CD8-positive, alpha-beta memory T cell (primary cell): ENCODE data around the gene SBK1. TPM values are rescaled to one million over a fixed set of nuclear protein-coding genes. Genes with fewer than 3 reads are reported as not detected.
A peak's percentile ranks its signal among the peaks of the same experiment; 100 is the strongest.

Experiments used
- CTCF ChIA-PET: fragments of 350-600 bp; sonication (Branson Sonifier 250); formaldehyde crosslinking; loops from one replicate; lab custom pipeline; 2021; ENCODE audit warnings: antibody characterized with exemption; lab: Charles Lee
- POLR2A ChIA-PET: fragments of 350-600 bp; sonication (Branson Sonifier 250); formaldehyde crosslinking; loops from one replicate; lab custom pipeline; 2021; ENCODE audit warnings: antibody characterized with exemption; lab: Charles Lee
- DNase-seq, 5 donors: peaks; one replicate each; pipeline versions ENCODE4 v3.0.0 to v3.0.0-alpha.2; 2020 to 2022; ENCODE audit warnings: mixed read lengths in 1 of 5
- H3K27ac ChIP-seq: one replicate; pipeline ENCODE4 v1.7.0; 2013; ENCODE audit warnings: low read depth, mild to moderate bottlenecking, low read length, moderate library complexity
- H3K27me3 ChIP-seq: 2 replicates; pipeline ENCODE4 v1.7.0; 2013; ENCODE audit warnings: low read length, mild to moderate bottlenecking; ENCODE audit not compliant: insufficient read depth, poor library complexity, severe bottlenecking
- H3K36me3 ChIP-seq: 2 replicates; pipeline ENCODE4 v1.7.0; 2013; ENCODE audit warnings: mild to moderate bottlenecking, low read length, moderate library complexity; ENCODE audit not compliant: insufficient read depth
- H3K4me1 ChIP-seq: 2 replicates; pipeline ENCODE4 v1.7.0; 2013; ENCODE audit warnings: mild to moderate bottlenecking, low read length, moderate library complexity; ENCODE audit not compliant: insufficient read depth
- H3K4me3 ChIP-seq: 2 replicates; pipeline ENCODE4 v1.7.0; 2013; ENCODE audit warnings: mild to moderate bottlenecking, low read length
- H3K9me3 ChIP-seq: 2 replicates; pipeline ENCODE4 v1.7.0; 2013; ENCODE audit warnings: mild to moderate bottlenecking, low read length
- H3K27ac Mint-ChIP-seq, 8 donors: one replicate each; pipeline ENCODE4 v1.8.0; 2020 to 2021; ENCODE audit warnings: mixed read lengths in 8 of 8, mild to moderate bottlenecking in 6 of 8, inconsistent platforms in 3 of 8, moderate library complexity in 3 of 8
- H3K27me3 Mint-ChIP-seq, 2 donors: one replicate each; pipeline ENCODE4 v1.8.0; 2020 to 2021; ENCODE audit warnings: mixed read lengths in 2 of 2, mild to moderate bottlenecking in 1 of 2, moderate library complexity in 1 of 2
- H3K36me3 Mint-ChIP-seq, 3 donors: one replicate each; pipeline ENCODE4 v1.8.0; 2020 to 2021; ENCODE audit warnings: mixed read lengths in 3 of 3, inconsistent platforms in 1 of 3, mild to moderate bottlenecking in 1 of 3
- H3K4me1 Mint-ChIP-seq, 3 donors: one replicate each; pipeline ENCODE4 v1.8.0; 2020 to 2021; ENCODE audit warnings: mixed read lengths in 3 of 3, inconsistent platforms in 1 of 3, mild to moderate bottlenecking in 1 of 3
- H3K4me3 Mint-ChIP-seq, 7 donors: one replicate each; pipeline ENCODE4 v1.8.0; 2020 to 2021; ENCODE audit warnings: mixed read lengths in 7 of 7, mild to moderate bottlenecking in 6 of 7, moderate library complexity in 4 of 7, inconsistent platforms in 2 of 7
- H3K9me3 Mint-ChIP-seq, 5 donors: one replicate each; pipeline ENCODE4 v1.8.0; 2020 to 2022; ENCODE audit warnings: mixed read lengths in 5 of 5, mild to moderate bottlenecking in 3 of 5, moderate library complexity in 2 of 5, inconsistent platforms in 1 of 5
- polyA plus RNA-seq: library from polyadenylated mRNA; unstranded; fragments of 300-500 nt; fragmentation: Illumina TruSeq; gene quantifications from one replicate; pipeline ENCODE4 v1.2.3, GENCODE V29; 2021
- total RNA-seq, 2 experiments: library from RNA; stranded (reverse); gene quantifications; one replicate each; pipeline ENCODE4 v1.2.3, GENCODE V29; 2021

SBK1 gene
- total and polyA plus RNA-seq, 3 experiments from 2014 or later, result 3.9 to 20.3 (median 4.1) TPM

GRCh38 chr16:28309811-28310311, 17.5 kb downstream of the SBK1 start:
- no peaks in the 10 kb centered on the region for H3K27me3 ChIP-seq
- H3K9me3 Mint-ChIP-seq, result no peaks in the 10 kb centered on the region
- H3K4me3 ChIP-seq, result peak overlapping the region; percentile 44
- peak overlapping the region; percentile 36 for H3K27ac ChIP-seq
- CTCF ChIA-PET, result interaction anchor here (1.0 to 15.0 kb wide), 11 partner anchors 9 to 173 kb away, joined by 3 to 210 read pairs (median 4); no protein-coding TSS in a partner anchor
- H3K9me3 ChIP-seq, result no peaks in the 10 kb centered on the region
- DNase-seq, result peak; percentile 77 to 95 (median 93)
- no peaks in the 10 kb centered on the region for H3K36me3 ChIP-seq
- H3K4me1 Mint-ChIP-seq, result peaks cover 67 to 85% (median 70%) of the 10 kb centered on the region in 3 donors
- POLR2A ChIA-PET, result interaction anchor here (1.6 to 3.3 kb wide), 4 partner anchors 16 to 32 kb away, joined by 3 to 24 read pairs (median 13); partner anchors contain the start of gene SBK1
- peaks cover 18 to 25% (median 19%) of the 10 kb centered on the region in 3 donors for H3K36me3 Mint-ChIP-seq
- peak overlapping the region; percentile 51 to 90 (median 67) for H3K4me3 Mint-ChIP-seq
- peak overlapping the region; percentile 94 to 98 (median 96) for H3K27ac Mint-ChIP-seq
- H3K4me1 ChIP-seq, result peaks cover 59% of the 10 kb centered on the region
- H3K27me3 Mint-ChIP-seq, result no peaks in the 10 kb centered on the region

GRCh38 chr16:28310796-28311195, 18.5 kb downstream of the SBK1 start:
- Mint-ChIP-seq H3K36me3 (peaks cover 14 to 21% (median 17%) of the 10 kb centered on the region in 3 donors), H3K27ac (peak overlapping the region; percentile 94 to 98 (median 96)), H3K4me1 (peaks cover 68 to 85% (median 69%) of the 10 kb centered on the region in 3 donors), H3K4me3 (peak overlapping the region; percentile 51 to 90 (median 67)), H3K27me3 (no peaks in the 10 kb centered on the region), H3K9me3 (no peaks in the 10 kb centered on the region)
- Histone ChIP-seq H3K4me3 (peak overlapping the region; percentile 44), H3K9me3 (no peaks in the 10 kb centered on the region), H3K4me1 (peaks cover 62% of the 10 kb centered on the region), H3K36me3 (no peaks in the 10 kb centered on the region), H3K27me3 (no peaks in the 10 kb centered on the region), H3K27ac (no peak overlapping the region)
- no peak for DNase-seq
- POLR2A ChIA-PET, result interaction anchor here (1.6 to 3.3 kb wide), 4 partner anchors 16 to 33 kb away, joined by 3 to 24 read pairs (median 13); partner anchors contain the start of gene SBK1
- CTCF ChIA-PET, result interaction anchor here (1.0 to 15.0 kb wide), 6 partner anchors 10 to 34 kb away, joined by 3 to 210 read pairs (median 8); no protein-coding TSS in a partner anchor

DNA sequence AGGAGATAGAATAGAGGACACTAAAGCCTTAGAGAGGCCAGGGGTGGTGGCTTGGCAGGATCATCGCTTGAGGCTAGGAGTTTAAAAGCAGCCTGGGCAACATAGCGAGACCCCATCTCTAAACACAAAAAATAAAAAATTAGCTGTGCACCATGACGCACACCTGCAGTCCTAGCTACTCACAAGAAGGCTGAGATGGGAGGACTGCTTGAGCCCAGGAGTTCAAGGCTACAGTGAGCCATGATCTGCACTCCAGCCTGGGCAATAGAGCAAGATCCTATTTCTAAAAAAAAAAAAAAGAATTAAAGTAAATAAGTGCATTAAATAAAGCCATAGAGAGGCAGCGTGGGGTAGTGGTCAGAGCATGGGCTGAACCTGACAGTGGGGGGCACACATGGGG, 19.1 kb downstream of the SBK1 start:
- H3K27me3 Mint-ChIP-seq, result no peaks in the 10 kb centered on the region
- no peaks in the 10 kb centered on the region for H3K9me3 Mint-ChIP-seq
- peaks cover 62 to 85% (median 64%) of the 10 kb centered on the region in 3 donors for H3K4me1 Mint-ChIP-seq
- H3K27ac ChIP-seq, result no peak overlapping the region
- ChIA-PET POLR2A (interaction anchor here (2.5 to 3.3 kb wide), 2 partner anchors 18 to 34 kb away, joined by 20 to 24 read pairs; partner anchors contain the start of gene SBK1), CTCF (interaction anchor here (1.5 to 15.0 kb wide), 3 partner anchors 11 to 34 kb away, joined by 4 to 210 read pairs (median 20); no protein-coding TSS in a partner anchor)
- H3K4me1 ChIP-seq, result peaks cover 68% of the 10 kb centered on the region
- DNase-seq, result no peak
- no peaks in the 10 kb centered on the region for H3K36me3 ChIP-seq
- H3K9me3 ChIP-seq, result no peaks in the 10 kb centered on the region
- no peaks in the 10 kb centered on the region for H3K27me3 ChIP-seq
- peak overlapping the region; percentile 94 to 98 (median 96) for H3K27ac Mint-ChIP-seq
- peaks cover 9 to 17% (median 17%) of the 10 kb centered on the region in 3 donors for H3K36me3 Mint-ChIP-seq
- no peak overlapping the region for H3K4me3 ChIP-seq
- H3K4me3 Mint-ChIP-seq, result peak overlapping the region in 6 of 7 donors; percentile 19 to 90 (median 69)

DNA sequence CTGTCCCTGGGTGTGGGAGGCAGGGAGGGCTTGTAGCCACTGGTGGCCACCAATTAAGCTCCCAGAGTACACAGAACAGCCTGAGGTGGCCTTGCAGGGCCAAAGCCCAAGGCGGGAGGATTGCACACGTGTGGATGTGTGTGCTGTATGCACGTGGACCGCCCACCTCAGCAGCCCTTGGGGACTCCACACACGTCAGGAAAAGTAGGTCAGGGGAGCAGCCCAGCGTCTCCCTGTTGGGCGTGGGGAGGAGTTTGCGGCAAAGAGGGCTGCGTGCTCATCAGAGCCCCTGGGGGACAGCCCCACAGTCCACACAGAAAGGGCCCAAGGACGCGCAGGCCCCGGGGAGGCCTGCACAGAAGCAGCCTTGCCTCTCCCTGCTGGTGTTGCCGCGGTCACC, 19.6 kb downstream of the SBK1 start:
- CTCF ChIA-PET, result interaction anchor here (0.8 to 15.0 kb wide), 2 partner anchors 10 to 35 kb away, joined by 4 to 210 read pairs; no protein-coding TSS in a partner anchor
- Mint-ChIP-seq H3K27ac (peak overlapping the region; percentile 92 to 98 (median 96)), H3K9me3 (no peaks in the 10 kb centered on the region), H3K4me1 (peaks cover 61 to 85% (median 64%) of the 10 kb centered on the region in 3 donors), H3K36me3 (peaks cover 9 to 17% (median 17%) of the 10 kb centered on the region in 3 donors), H3K4me3 (peak overlapping the region in 5 of 7 donors; percentile 36 to 90 (median 50)), H3K27me3 (no peaks in the 10 kb centered on the region)
- Histone ChIP-seq H3K9me3 (no peaks in the 10 kb centered on the region), H3K36me3 (no peaks in the 10 kb centered on the region), H3K4me3 (no peak overlapping the region), H3K27me3 (no peaks in the 10 kb centered on the region), H3K4me1 (peaks cover 73% of the 10 kb centered on the region), H3K27ac (no peak overlapping the region)
- POLR2A ChIA-PET, result interaction anchor here (2.5 kb wide), 1 partner anchor 34 kb away, joined by 20 read pairs; no protein-coding TSS in a partner anchor
- DNase-seq, result peak in 3 of 5 donors; percentile 37 to 52 (median 40)

GRCh38 chr16:28312327-28312726, 20.0 kb downstream of the SBK1 start:
- Histone ChIP-seq H3K4me1 (peaks cover 77% of the 10 kb centered on the region), H3K36me3 (no peaks in the 10 kb centered on the region), H3K9me3 (no peaks in the 10 kb centered on the region), H3K27ac (no peak overlapping the region), H3K4me3 (no peak overlapping the region), H3K27me3 (no peaks in the 10 kb centered on the region)
- H3K27ac Mint-ChIP-seq, result peak overlapping the region; percentile 92 to 98 (median 96)
- DNase-seq, result no peak
- H3K36me3 Mint-ChIP-seq, result peaks cover 9 to 18% (median 17%) of the 10 kb centered on the region in 3 donors
- no peaks in the 10 kb centered on the region for H3K27me3 Mint-ChIP-seq
- H3K4me1 Mint-ChIP-seq, result peaks cover 61 to 86% (median 65%) of the 10 kb centered on the region in 3 donors
- CTCF ChIA-PET, result interaction anchor here (0.8 to 15.0 kb wide), 2 partner anchors 9 to 35 kb away, joined by 4 to 210 read pairs; no protein-coding TSS in a partner anchor
- POLR2A ChIA-PET, result no interaction called here
- no peaks in the 10 kb centered on the region for H3K9me3 Mint-ChIP-seq
- H3K4me3 Mint-ChIP-seq, result peak overlapping the region in 6 of 7 donors; percentile 36 to 90 (median 44)

- DNase-seq, result no peak
- Mint-ChIP-seq H3K27me3 (no peaks in the 10 kb centered on the region), H3K4me1 (peaks cover 59 to 88% (median 62%) of the 10 kb centered on the region in 3 donors), H3K27ac (peak overlapping the region in 5 of 8 donors; percentile 54 to 97 (median 70)), H3K36me3 (peaks cover 11 to 23% (median 20%) of the 10 kb centered on the region in 3 donors), H3K9me3 (no peaks in the 10 kb centered on the region), H3K4me3 (peak overlapping the region in 1 of 7 donors; percentile 75)
- Histone ChIP-seq H3K4me1 (peaks cover 81% of the 10 kb centered on the region), H3K27ac (no peak overlapping the region), H3K27me3 (no peaks in the 10 kb centered on the region), H3K36me3 (peaks cover 7% of the 10 kb centered on the region), H3K9me3 (no peaks in the 10 kb centered on the region), H3K4me3 (no peak overlapping the region)
- ChIA-PET POLR2A (interaction anchor here (0.6 to 1.2 kb wide), 4 partner anchors 16 to 612 kb away, joined by 3 to 4 read pairs (median 3); no protein-coding TSS in a partner anchor), CTCF (interaction anchor here (1.0 to 15.0 kb wide), 3 partner anchors 32 to 68 kb away, joined by 3 to 210 read pairs (median 3); no protein-coding TSS in a partner anchor)
These were observed 21.3 kb downstream of the SBK1 start for GRCh38 chr16:28313587-28313986.

GRCh38 chr16:28316054-28316453, 23.7 kb downstream of the SBK1 start:
- H3K4me3 Mint-ChIP-seq, result no peak overlapping the region
- ChIA-PET POLR2A (interaction anchor here (1.5 kb wide), 1 partner anchor 39 kb away, joined by 11 read pairs; no protein-coding TSS in a partner anchor), CTCF (interaction anchor here (0.8 to 15.0 kb wide), 15 partner anchors 12 to 200 kb away, joined by 3 to 210 read pairs (median 5); partner anchors contain the start of gene SBK1)
- H3K27ac ChIP-seq, result no peak overlapping the region
- H3K36me3 Mint-ChIP-seq, result peaks cover 4 to 27% (median 13%) of the 10 kb centered on the region in 3 donors
- no peak for DNase-seq
- H3K4me1 ChIP-seq, result peaks cover 56% of the 10 kb centered on the region
- no peaks in the 10 kb centered on the region for H3K27me3 Mint-ChIP-seq
- H3K4me1 Mint-ChIP-seq, result peaks cover 34 to 64% (median 38%) of the 10 kb centered on the region in 3 donors
- H3K36me3 ChIP-seq, result peaks cover 17% of the 10 kb centered on the region
- no peak overlapping the region for H3K4me3 ChIP-seq
- no peaks in the 10 kb centered on the region for H3K27me3 ChIP-seq
- H3K9me3 ChIP-seq, result no peaks in the 10 kb centered on the region
- H3K9me3 Mint-ChIP-seq, result no peaks in the 10 kb centered on the region
- peak overlapping the region in 6 of 8 donors; percentile 19 to 92 (median 54) for H3K27ac Mint-ChIP-seq
